ENCODE measurements around the gene NEK6.

The NEK6 gene

GRCh38 chr9:124213396-124213795, 44.4 kb upstream of the NEK6 start:
- Histone ChIP-seq H3K36me3 (no peaks in the 10 kb centered on the region), H3K4me1 (no peaks in the 10 kb centered on the region), H3K9me3 (no peaks in the 10 kb centered on the region), H3K4me3 (ENCODE audit: low read depth, low read length) (no peak overlapping the region), H3K27me3 (no peaks in the 10 kb centered on the region)
- no peak for DNase-seq
- TF ChIP-seq CTCF (IDR thresholded peaks at IDR 0.05; ENCODE audit: low read depth, low read length): no peak

DNA sequence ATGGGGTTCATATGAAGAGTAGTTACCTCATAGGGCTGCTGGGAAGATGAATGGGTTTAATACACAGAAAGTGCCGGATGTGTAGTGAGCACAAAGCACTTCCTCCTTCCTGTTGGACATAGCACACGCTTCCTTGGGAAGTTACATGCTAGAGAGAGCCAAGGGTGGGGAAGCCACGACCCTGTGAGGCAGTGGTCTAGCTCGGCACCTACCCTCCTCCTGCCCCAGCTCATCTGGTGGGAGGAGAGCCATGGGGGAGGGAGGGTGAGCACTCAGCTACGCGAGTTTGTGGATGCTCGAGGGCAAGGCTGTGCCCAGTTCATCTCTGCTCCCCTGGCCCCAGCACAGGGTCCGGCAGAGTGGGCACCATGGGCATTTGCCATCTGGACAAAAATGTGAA, 43.6 kb upstream of the NEK6 start:
- Histone ChIP-seq H3K36me3 (no peaks in the 10 kb centered on the region), H3K27me3 (no peaks in the 10 kb centered on the region), H3K4me1 (no peaks in the 10 kb centered on the region), H3K4me3 (ENCODE audit: low read depth, low read length) (no peak overlapping the region), H3K9me3 (no peaks in the 10 kb centered on the region)
- no peak for DNase-seq
- TF ChIP-seq CTCF (IDR thresholded peaks at IDR 0.05; ENCODE audit: low read depth, low read length): no peak

DNA sequence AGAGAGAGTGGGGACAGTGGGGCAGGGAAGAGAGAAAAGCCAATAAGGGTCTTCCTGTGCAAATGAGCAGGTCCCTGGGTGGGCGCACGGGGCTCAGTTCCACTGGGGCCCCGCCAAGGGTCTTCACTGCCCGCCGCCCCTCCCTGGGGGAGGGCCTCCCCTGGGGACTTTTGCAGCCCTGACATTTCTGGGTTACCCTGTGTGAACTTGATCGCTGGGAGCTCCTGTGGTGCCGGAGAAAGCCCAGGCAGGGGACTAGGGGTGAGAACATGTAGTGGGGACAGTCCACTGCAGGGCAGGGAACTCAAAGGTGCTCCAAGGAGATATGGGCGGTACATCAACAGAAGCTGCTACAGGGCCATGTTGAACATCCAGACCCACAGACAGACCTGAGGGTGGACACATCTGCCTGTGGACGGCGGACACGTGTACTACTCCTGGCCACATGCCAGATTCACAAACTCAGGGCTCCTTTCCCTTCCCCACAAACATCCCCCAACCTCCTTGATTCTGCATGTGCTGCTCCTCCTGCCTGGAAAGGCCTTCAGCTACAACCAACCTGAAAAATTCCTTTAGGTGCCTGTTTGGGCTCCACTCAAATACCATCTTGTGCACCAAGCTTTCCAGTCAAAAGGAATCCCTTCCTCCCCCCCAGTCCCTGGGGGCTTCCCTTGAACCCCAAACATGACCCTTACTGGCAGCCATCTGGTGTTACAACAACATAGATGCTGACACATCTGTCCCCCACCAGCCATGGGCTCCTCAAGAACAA, 43.0 kb upstream of the NEK6 start:
- no peak for TF ChIP-seq CTCF (IDR thresholded peaks at IDR 0.05; ENCODE audit: low read depth, low read length)
- Histone ChIP-seq H3K36me3 (no peaks in the 10 kb centered on the region), H3K9me3 (no peaks in the 10 kb centered on the region), H3K27me3 (no peaks in the 10 kb centered on the region), H3K4me1 (no peaks in the 10 kb centered on the region), H3K4me3 (ENCODE audit: low read depth, low read length) (no peak overlapping the region)
- no peak for DNase-seq

- no peak for DNase-seq
- no peaks in the 10 kb centered on the region for H3K9me3 ChIP-seq
- H3K4me3 ChIP-seq (ENCODE audit: low read depth, low read length): no peak overlapping the region
- no peaks in the 10 kb centered on the region for H3K4me1 ChIP-seq
- H3K36me3 ChIP-seq: no peaks in the 10 kb centered on the region
- TF ChIP-seq CTCF (IDR thresholded peaks at IDR 0.05; ENCODE audit: low read depth, low read length): no peak
- H3K27me3 ChIP-seq: no peaks in the 10 kb centered on the region
Measured at GRCh38 chr9:124215368-124215910, 42.3 kb upstream of the NEK6 start.

DNA sequence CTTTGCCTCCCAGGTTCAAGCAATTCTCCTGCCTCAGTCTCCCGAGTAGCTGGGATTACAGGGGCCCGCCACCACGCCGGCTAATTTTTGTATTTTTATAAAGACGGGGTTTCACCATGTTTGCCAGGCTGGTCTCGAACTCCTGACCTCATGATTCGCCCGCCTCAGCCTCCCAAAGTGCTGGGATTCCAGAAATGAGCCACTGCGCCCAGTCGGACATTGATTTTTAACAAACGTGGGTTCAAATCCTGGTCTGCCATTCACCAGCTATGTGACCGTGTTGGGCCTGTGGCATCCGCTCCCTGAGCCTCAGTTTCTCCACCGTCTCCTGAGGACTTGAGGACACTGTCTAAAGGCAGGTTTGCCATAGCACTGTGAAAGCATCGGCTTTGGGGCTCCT, 41.8 kb upstream of the NEK6 start:
- no peaks in the 10 kb centered on the region for H3K36me3 ChIP-seq
- no peaks in the 10 kb centered on the region for H3K9me3 ChIP-seq
- no peaks in the 10 kb centered on the region for H3K4me1 ChIP-seq
- DNase-seq: no peak
- TF ChIP-seq CTCF (IDR thresholded peaks at IDR 0.05; ENCODE audit: low read depth, low read length): no peak
- H3K27me3 ChIP-seq: no peaks in the 10 kb centered on the region
- no peak overlapping the region for H3K4me3 ChIP-seq (ENCODE audit: low read depth, low read length)

GRCh38 chr9:124216474-124217176, 41.1 kb upstream of the NEK6 start:
- Histone ChIP-seq H3K9me3 (no peaks in the 10 kb centered on the region), H3K4me3 (ENCODE audit: low read depth, low read length) (no peak overlapping the region), H3K36me3 (no peaks in the 10 kb centered on the region), H3K4me1 (no peaks in the 10 kb centered on the region), H3K27me3 (no peaks in the 10 kb centered on the region)
- TF ChIP-seq CTCF (IDR thresholded peaks at IDR 0.05; ENCODE audit: low read depth, low read length): no peak
- no peak for DNase-seq

Data from BE2C (cell line).